ENCODE results near the gene ZNF557.
A peak's percentile ranks its signal among the peaks of the same experiment; 100 is the strongest.
"Not testable (repeated sequence)": the region's sequence is repeated elsewhere in the genome, so short reads cannot be mapped to it uniquely, and the experiment has no call there.

The ZNF557 gene

GRCh38 chr19:7069042-7069903 is at the start of gene ZNF557:
Gene ZNF557, plus strand, starts transcription at chr19:7069703. Its CDS starts 5,372 bp downstream, at chr19:7075075.
- peak; percentile 96 to 99 for DNase-seq (ENCODE audit: low read depth in 2 of 2)

DNA sequence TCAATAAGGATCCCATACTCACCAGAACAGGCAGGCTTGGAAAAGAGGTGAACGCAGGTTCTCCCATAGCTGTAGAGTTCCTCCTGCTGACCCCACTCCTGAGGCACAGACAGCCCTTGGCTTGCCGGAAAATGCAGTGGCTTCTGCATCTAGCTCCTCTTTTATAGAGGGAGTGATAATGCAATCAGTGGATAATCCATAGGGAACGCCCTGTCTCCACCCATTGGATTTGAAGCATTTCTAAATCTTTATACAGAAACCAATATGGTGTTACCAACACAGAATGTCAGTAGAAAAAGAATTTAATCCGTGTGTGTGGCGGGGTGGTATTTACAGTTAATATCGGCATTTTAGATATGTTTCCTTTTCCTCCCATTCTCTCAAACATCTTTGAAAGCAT is 48.2 kb upstream of the ZNF557 start, which contains the start of gene MBD3L2B:
Gene MBD3L2B, minus strand, starts transcription at position 101 of the 400 bp plus-strand sequence. Its CDS starts 34 bp downstream, at position 67.
- not testable (repeated sequence) for DNase-seq (ENCODE audit: low read depth in 2 of 2)

GRCh38 chr19:7028790-7029189 is 40.7 kb upstream of the ZNF557 start:
- DNase-seq (ENCODE audit: low read depth in 2 of 2): not testable (repeated sequence)

DNA sequence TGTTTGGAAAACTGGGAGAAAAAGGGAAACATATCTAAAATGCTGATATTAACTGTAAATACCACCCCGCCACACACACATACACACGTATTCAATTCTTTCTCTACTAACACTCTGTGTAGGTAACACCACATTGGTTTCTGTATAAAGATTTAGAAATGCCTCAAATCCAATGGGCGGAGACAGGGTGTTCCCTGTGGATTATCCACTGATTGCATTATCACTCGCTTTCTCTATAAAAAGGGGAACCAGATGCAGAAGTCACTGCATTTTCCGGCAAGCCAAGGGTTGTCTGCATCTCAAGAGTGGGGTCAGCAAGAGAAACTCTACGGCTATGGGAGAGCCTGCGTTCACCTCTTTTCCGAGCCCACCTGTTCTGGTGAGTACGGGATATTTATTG is 39.2 kb upstream of the ZNF557 start, which contains the start of gene MBD3L5:
Gene MBD3L5, plus strand, starts transcription at position 301 of the 400 bp plus-strand sequence. Its CDS starts 34 bp downstream, at position 335.
- DNase-seq (ENCODE audit: low read depth in 2 of 2): not testable (repeated sequence)

DNA sequence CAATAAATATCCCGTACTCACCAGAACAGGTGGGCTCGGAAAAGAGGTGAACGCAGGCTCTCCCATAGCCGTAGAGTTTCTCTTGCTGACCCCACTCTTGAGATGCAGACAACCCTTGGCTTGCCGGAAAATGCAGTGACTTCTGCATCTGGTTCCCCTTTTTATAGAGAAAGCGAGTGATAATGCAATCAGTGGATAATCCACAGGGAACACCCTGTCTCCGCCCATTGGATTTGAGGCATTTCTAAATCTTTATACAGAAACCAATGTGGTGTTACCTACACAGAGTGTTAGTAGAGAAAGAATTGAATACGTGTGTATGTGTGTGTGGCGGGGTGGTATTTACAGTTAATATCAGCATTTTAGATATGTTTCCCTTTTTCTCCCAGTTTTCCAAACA is 29.4 kb upstream of the ZNF557 start, which contains the start of gene MBD3L4:
Gene MBD3L4, minus strand, starts transcription at position 101 of the 400 bp plus-strand sequence. Its CDS starts 35 bp downstream, at position 66.
- not testable (repeated sequence) for DNase-seq (ENCODE audit: low read depth in 2 of 2)

GRCh38 chr19:7041563-7041962 is 27.9 kb upstream of the ZNF557 start:
- not testable (repeated sequence) for DNase-seq (ENCODE audit: low read depth in 2 of 2)

- DNase-seq (ENCODE audit: low read depth in 2 of 2): not testable (repeated sequence)
These were observed 20.5 kb upstream of the ZNF557 start, which contains the start of gene MBD3L2 for GRCh38 chr19:7049021-7049420. Gene MBD3L2, plus strand, starts transcription at chr19:7049321. Its CDS starts 53 bp downstream, at chr19:7049374.

DNA sequence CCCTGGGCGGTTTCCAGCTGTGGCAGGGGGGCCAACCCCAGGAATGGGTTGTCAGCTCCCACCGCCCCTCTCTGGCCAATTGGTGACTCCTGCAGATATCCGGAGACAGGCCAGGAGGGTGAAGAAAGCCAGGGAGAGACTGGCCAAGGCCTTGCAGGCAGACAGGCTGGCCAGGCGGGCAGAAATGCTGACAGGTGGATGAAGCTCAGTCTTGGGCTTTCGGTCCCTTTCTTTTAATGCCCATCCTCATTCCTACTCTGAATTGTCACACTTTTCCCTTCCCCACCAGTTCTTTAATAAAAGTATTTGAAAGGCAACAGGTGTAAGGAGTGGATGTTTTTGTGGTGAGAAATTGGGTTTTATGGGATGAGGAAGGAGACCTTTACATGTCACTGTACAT is 18.1 kb upstream of the ZNF557 start:
- not testable (repeated sequence) for DNase-seq (ENCODE audit: low read depth in 2 of 2)

GRCh38 chr19:7052896-7053295 is 16.6 kb upstream of the ZNF557 start:
- DNase-seq (ENCODE audit: low read depth in 2 of 2): not testable (repeated sequence)

DNA sequence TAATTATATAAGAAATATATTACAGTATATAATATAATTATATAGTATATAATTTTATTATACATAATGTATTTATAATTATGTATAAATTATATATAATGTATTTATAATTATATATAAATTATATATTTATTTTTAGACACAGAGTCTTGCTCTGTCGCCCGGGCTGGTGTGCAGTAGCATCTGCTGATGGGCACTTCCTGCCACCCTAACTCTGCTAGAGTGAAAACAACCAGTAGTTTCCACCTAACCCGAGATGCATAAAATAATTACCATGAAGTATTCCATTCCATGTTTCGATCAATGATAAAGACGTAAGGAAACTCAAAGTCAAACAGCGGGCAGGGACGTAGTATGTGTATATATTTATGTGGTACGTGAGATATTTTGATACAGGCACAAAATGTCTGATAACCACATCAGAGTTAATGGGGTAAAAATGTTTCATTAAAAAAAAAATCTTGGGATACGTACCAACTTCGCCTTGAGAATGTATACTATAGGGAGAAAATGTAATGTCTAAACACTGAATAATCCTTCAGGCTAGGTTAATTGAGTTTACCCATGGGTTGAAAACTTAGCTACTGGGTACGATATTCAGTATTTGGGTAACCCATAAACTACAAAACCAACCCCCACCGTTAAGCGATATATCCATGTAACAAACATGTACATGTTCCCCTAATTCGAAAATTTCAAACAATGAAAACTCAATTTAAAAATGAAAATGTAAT is 14.7 kb upstream of the ZNF557 start:
- not testable (repeated sequence) for DNase-seq (ENCODE audit: low read depth in 2 of 2)

- not testable (repeated sequence) for DNase-seq (ENCODE audit: low read depth in 2 of 2)
These were observed 13.8 kb upstream of the ZNF557 start for GRCh38 chr19:7055679-7056078.

GRCh38 chr19:7056371-7056770 is 13.1 kb upstream of the ZNF557 start:
- DNase-seq (ENCODE audit: low read depth in 2 of 2): not testable (repeated sequence)

DNA sequence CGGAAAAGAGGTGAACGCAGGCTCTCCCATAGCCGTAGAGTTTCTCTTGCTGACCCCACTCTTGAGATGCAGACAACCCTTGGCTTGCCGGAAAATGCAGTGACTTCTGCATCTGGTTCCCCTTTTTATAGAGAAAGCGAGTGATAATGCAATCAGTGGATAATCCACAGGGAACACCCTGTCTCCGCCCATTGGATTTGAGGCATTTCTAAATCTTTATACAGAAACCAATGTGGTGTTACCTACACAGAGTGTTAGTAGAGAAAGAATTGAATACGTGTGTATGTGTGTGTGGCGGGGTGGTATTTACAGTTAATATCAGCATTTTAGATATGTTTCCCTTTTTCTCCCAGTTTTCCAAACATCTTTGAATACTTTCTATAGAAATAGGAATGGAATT is 10.9 kb upstream of the ZNF557 start, which contains the start of gene MBD3L3:
Gene MBD3L3, minus strand, starts transcription at position 101 of the 400 bp plus-strand sequence. Its CDS starts 71 bp downstream, at position 30.
- DNase-seq (ENCODE audit: low read depth in 2 of 2): not testable (repeated sequence)

GRCh38 chr19:7059977-7060376 is 9.5 kb upstream of the ZNF557 start:
- not testable (repeated sequence) for DNase-seq (ENCODE audit: low read depth in 2 of 2)

DNA sequence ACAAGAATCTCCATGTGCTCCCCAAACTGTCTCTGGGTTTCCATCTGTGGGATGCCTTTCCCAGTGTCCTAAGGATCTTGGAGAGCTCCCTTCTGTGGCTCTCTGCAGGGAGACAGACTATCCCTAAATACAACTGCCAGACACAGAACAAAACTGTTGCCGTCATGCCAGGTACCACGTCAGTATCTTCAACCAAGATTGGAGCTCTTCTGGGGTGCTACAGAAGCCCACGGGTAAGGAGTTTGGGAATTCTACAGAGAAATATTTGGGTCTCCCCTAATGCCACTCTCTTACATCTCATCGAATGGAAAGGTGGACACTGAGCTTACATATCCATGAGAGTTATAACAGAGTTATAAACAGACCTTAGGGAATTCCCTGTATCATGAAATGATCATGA is 6.2 kb upstream of the ZNF557 start:
- no peak for DNase-seq (ENCODE audit: low read depth in 2 of 2)

DNA sequence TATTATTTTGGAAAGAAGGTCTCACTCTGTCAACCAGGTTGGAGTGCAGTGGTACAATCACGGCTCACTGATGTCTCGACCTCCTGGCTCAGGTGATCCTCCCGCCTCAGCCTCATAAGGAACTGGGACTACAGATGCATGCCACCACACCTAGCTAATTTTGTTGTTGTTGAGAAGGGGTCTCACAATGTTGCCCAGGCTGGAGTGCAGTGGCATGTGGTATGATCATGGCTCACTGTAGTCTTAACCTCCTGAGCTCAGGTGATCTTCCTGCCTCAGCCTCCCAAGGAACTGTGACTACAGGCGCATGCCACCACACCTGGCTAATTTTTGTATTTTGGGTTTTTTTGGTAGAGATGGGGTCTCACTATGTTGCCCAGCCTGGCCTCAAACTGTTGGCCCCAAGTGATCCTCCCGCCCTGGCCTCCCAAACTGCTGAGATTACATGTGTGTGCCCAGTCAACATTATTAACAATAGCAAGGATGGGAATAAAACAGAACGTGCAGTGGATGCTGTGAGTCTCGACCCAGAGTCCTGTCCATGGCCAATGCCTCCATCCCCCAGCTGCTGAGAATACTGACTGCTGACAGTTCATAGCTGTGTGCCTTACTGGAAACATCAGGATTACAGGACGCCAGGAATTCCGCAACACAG is 5.6 kb upstream of the ZNF557 start:
- no peak for DNase-seq (ENCODE audit: low read depth in 2 of 2)

- not testable (repeated sequence) for DNase-seq (ENCODE audit: low read depth in 2 of 2)
These were observed 2.4 kb upstream of the ZNF557 start for GRCh38 chr19:7067122-7067521.

DNA sequence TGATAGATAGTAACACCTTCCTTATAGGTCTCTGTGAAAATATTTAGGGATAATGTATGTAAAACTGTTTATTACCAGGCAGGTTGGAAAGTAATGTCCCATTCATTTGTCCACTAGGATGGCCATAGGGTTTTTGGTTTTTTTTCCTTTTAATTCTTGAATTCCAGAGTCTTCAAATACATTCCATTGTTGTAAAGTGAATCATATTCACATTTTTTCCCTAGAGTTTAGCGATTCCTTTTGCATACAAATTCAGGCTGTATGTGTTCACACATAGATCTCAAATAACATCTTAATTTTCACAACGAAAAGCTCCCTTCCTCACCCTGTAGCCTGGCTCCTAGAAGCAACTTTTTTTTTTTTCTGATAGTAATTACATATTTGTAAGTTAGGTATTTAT is 1.8 kb upstream of the ZNF557 start:
- no peak for DNase-seq (ENCODE audit: low read depth in 2 of 2)

DNA sequence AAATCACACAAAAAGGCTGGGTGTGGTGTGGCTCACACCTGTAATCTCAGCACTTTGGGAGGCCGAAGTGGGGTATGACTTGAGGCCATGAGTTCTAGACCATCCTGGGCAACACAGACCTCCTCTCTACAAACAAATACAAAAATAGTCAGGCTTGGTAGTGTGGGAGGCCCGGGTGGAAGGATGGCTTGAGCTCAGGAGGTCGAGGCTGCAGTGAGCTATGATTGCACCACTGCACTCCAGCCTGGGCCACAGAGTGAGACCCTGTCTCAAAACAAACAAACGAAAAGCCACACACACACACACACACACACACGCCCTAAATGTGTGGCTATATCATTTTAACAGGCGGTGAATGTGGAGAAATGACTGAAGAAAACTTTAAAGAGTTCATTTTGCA is 904 bp upstream of the ZNF557 start:
- DNase-seq (ENCODE audit: low read depth in 2 of 2): no peak

DNA sequence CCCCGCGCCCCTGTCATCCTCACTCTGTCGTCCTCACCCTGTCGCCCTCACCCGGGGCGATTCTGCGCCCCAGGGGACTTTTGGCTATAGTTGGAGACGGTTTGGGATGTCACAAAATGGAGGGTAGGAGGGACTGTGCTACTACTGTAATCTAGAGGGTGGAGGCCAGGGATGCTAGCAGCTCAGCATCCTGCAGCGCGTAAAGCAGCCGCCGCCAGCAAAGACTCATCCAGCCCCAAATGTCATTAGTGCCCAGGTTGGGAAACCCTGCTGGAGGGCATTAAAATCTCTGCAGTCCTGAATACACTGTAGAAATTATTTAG is 362 bp downstream of the ZNF557 start:
- DNase-seq (ENCODE audit: low read depth in 2 of 2): no peak

GRCh38 chr19:7072541-7072940 is 3.0 kb downstream of the ZNF557 start:
- DNase-seq (ENCODE audit: low read depth in 2 of 2): no peak
